NCI-H748 treated with DMSO at 0.1 percent for 48 hours (cell line): ENCODE data around the gene SLC22A6.
"Not testable (repeated sequence)": the region's sequence is repeated elsewhere in the genome, so short reads cannot be mapped to it uniquely, and the experiment has no call there.

ENCODE experiments used
- DNase-seq: peaks from one replicate; lab custom pipeline; 2025; lab: John Stamatoyannopoulos, UW

The SLC22A6 gene

DNA sequence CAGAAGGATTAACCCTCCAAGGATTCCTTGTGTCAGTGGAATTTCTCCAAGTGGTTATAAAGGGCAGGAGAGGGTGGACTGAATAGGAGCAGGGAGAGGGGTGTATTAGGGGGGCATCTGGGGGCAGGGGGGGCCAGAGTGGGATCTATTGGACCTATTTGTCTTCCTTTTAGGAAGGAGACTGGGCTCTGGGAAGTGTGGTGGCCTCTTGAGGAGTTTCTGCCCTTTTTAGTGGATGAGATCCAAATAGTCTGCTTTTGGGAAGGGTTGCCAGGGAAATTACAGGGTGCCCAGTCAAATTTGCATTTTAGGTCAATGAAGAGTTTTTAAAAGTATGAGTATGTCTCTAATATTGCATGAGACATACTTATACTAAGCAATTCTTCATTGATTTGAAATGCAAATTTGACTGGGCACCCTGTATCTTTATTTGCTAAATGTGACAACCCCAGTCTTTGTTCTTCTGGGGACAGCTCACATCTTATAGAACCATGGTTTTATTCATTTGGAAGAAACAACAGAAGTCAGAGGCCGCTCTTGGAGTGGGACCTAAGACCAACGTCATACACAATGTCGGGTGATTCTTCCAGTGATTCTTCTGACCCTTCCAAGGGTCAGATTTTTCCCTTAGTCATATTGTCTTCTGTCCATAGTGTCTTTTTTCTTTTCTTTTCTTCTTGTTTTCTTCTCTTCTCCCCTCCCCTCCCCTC, 429 bp upstream of the SLC22A6 start:
- DNase-seq: no peak

DNA sequence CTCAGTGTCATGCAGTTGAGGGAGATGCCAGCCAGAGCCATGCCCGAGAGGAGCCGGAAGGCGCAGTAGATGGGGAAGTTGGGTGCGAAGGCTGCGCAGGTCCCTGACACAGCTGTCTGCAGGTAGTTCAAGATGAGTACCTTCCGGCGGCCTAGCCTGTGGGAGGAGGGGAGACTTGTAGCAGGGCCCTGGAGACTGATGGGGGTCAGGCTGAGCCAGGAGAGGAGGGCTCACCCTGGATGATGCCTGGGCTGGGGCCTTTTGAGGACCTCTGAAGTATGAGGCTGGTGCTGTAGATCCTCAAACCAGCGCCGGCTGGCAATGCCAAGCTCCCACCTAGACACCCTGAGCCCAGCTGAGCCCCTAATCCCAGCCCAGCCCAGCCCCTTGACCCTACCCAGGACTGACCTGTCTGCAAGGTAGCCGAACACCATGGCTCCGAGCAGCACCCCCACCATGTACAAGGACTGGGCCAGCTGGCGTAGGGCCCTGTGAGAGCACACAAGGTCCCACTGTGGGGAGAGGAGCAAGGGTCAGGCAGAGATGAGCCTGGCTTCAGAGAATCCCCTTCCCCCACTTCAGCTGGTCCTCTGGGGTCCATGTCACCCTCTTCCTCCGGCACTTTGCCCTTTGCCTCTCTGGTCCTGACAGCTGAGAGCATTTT, 1.1 kb downstream of the SLC22A6 start:
- no peak for DNase-seq

DNA sequence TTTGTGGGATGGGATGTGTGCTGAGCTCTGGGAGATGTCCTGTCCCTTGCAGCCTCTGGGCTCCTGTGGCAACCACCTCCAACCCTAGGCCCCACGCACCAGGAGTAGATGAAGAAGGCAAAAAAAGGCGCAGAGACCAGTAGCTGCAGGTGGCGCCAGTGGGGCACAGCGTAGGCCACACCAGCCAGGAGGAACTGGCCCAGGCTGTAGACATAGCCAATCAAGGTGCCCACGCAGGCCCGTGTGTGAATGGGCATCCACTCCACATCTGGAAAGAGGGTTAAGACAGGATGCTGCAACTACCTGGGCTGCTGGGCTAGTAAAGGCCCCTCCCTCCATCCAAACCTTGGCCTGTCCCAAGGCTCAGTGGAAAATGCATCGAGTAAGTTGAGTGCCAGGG, 3.0 kb downstream of the SLC22A6 start:
- DNase-seq: no peak

DNA sequence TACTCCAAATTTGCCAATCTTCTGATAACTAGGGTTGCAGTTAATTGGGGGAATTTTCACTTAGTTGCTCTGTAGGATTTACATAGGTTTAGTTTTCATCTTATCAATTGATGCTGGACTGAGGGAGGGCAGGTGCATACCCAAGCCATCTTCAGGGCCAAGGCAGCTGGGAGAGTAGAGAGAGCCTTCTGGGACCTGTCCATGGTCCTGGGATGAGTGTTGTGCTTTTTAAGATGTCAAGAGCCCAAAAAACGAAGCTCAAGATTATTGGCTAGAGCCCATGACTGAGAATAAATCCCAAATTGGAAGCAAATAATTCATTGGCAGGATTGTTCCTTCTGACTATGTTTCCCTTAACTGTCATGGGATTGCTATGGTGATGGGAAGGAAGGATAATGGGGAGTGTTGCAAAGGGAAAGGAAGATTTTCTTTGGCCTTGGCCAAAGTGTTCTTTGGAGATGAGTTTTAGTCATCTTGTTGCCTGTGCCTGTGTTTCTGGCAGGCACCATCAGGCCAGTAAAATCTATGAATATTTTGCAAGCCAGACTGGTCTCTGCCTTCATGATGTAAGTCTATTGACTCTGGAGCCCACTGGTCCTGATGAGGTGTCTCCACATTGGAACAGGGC, 4.5 kb downstream of the SLC22A6 start:
- DNase-seq: no peak

DNA sequence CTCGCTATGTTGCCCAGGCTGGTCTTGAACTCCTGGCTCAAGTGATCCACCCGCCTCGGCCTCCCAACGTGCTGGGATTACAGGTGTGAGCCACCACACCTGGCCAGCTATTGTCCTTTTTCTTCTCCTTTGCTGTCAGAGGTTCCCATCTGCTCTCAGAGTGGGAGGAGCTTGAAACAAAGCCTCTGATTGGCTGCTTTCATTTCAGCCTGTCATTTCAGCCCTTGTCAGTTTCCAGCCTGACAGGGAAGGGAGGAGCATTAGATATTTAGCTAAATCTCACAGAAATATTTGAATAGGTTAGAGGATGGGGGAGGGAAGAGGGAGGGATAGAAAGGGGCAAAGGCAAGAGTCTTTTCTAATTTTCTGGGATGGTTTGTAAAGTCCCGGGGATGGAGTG, 8.7 kb downstream of the SLC22A6 start:
- DNase-seq: no peak

DNA sequence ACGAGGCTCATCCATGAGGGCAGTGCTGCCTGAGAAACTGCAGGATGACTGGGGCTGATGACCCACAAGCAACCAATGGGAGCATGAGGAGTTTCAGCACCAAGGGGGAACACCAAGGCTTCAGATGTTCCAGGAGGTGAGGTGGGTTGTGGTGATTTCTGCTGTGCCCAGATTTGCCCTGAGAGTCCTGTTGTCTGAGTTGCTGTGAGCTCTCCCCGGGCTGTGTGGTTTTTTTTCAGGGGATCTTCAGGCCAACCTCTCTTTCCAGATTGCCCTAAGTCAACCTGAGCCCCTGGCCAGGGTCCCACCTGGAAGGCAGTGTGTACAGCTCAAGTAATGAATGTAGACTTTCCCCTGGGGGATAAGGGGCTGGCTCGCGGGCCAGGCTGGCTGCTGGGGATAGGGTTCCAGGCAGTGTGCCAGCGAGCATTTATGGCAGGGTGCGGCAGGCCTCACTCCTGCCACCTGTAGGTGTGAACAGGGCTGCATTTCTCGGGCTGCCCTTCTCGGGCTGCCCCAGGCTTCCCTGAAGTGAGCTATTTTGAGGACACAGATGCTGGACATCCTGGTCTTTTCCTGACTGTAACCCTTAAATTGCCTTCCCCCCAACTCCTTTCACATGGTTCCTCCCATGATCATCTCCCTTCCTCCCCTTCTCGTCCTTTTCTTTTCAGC, 9.8 kb downstream of the SLC22A6 start:
- peak; percentile 3 for DNase-seq

DNA sequence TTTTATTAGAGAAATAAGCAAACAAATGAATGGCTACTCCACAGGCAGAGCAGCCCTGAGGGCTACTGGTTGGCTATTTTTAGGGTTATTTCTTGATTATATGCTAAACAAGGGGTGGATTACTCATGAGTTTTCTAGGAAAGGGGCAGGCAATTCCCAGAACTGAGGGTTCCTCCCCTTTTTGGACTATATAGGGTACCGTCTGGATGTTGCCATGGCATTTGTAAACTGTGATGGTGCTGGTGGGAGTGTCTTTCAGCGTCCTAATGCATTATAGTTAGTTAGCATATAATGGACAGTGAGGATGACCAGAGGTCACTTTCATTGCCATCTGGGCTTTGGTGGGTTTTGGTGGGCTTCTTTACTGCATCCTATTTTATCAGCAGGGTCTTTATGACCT, 19.2 kb downstream of the SLC22A6 start:
- DNase-seq: no peak

DNA sequence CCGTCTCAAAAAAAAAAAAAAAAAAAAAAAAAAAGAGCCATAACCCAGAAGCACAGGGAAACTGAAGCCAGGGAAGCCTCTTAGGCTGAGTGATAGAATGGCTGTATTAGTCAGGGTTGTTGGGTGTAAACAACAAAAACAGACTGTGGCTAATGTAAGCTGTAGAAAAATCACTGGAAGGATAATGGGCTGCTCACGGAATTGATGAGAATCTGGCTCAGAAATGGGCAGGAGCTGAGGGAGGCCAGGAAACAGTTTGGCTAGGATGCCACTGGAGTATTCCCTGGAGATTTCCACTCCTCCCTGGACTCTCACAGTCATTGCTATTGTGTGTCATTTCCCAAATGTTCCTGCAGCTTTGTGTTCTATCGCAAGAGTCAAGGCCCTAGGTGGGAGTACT, 22.4 kb downstream of the SLC22A6 start:
- DNase-seq: no peak

DNA sequence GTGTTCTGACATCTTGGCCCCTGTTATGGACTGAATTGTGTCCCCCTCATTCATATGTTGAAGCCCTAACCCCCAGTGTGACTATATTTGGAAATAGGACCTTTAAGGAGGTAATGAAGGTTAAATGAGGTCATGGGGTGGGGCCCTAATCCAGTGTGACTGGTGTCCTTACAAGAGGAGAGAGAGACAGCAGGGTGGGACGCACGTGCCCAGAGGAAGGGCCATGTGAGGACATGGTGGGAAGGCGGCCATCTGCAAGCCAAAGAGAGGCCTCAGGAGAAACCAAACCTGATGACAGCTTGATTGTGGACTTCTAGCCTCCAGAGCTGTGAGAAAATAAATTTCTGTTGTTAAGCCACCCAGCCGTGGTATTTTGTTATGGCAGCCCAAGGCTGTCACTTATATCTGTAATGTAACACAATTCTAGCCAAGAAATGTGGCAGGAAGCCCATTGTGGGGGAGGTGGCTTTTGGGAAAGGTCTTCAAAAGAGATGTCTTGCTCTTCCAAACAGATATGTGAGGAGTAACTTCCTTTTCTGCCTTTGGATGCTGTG, 23.7 kb downstream of the SLC22A6 start:
- no peak for DNase-seq

DNA sequence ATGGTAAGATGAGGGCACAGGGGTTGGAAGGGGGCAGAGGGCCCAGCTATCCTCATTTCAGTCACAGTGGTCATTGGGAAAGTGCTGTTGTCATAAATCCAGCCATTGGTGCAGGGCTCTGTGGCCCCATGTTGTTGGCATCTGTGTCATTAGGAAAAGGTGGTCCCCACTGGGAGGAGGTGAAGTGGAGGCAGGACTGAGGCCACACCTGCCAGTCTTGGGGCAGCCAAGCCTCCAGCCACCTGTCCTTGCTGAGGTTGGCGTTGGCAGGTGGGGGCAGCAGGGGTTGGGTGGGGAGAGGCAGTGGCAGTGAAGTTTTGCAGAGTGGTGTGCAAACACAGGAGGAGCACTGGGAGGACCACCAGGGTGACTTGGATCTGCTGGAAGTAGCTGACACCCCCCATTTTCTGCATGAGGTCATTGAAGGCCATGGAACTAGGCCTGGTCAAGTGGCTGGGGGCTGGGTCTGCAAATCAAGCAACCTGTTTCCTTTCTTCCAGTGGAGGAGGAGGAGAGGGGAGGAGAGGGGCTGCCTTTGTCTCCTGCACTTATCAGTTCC, 25.3 kb downstream of the SLC22A6 start:
- no peak for DNase-seq

DNA sequence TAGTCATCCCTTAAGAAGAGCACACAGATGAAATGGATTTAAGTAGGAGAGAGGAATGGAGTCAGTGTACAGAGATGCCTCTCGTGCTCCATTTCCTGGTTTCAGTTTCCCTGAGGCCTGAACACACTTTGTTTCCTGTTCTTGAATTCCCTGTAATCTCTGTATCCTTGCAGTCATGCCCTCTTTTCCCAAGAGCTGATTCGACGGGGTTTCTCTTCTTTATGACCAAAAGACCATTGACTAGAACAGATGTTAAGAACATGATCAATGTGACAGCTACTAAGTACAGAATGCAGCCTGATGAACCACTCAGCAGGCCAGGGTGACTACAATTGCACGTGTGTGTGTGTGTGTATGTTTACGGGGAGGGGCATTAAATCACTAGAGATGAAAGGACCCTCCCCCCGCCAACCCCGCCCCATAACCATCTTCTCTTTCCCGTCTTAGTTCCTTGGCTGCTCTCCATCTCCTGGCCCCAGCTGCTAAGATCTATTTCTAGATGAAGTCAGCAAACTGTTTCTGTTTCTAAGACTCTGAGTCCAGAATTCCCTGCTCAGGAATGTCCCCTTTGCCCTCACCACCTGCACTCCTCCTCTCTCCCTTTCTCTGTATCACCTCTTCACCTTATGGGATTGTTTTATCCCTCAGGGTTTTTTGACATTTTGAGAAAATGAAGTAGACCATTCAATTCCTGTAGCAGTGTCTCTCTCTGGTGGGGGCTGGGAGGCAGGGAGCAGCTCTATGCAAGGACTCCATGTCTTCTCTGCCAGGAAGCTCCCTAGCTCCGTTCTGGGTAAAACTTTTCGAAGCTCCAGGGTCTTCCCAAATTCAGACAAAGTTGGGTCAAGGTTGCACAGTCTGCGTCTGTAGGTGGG, 26.0 kb downstream of the SLC22A6 start:
- no peak for DNase-seq

DNA sequence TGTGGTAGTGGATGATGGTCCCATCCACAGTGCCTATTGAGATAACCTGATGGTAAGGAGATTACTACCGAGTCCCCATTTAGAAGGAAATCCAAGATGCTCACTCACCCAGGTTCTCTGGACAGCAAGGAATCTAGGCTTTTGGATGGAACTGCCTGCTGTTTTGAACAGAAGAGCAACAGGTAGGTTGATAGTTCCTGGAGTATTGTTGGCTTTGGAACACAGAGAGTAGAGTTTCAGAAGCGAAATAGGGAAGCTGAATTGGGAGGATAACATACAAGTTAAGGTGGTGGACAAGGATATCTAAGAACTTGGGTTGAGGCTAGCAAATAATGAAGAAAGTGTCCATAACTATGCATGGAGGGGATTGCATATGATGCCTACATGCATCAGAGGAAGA, 27.6 kb downstream of the SLC22A6 start:
- no peak for DNase-seq

DNA sequence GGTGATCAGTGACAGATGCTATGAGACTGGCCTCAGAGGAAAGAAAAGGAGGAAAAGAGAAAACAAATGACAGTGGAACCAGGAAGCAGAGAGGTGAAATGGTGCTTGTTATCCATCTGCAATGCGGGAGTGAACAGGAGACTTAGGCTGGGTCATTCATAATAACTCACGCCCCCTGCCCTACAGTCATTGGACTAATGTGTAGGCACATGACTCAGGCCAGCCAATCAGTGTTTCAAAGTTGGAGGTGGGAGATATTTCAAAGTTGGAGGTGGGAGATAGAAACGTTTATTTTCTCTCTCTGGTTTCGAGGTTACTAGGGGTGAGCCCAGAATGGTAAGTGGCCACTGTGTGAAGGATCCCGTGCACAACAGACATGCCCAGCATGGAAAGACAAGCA, 30.3 kb downstream of the SLC22A6 start:
- DNase-seq: no peak

DNA sequence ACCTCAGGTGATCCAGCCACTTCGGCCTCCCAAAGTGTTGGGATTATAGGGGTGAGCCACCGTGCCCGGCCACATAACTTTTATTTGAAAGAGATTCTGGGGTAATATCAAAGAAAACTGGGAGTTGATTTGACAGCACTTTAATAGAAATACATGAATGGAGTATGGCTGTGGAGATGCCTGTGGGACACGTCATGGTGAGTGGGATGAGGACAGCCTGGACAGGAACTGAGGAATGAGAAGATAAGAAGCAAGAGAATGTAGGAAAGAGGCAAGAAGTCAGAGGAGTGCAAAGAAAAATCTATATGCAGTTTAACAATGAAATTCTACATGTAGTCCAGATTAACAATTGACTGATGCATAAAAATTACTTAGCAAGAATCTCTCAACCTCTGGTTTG, 31.0 kb downstream of the SLC22A6 start:
- no peak for DNase-seq

DNA sequence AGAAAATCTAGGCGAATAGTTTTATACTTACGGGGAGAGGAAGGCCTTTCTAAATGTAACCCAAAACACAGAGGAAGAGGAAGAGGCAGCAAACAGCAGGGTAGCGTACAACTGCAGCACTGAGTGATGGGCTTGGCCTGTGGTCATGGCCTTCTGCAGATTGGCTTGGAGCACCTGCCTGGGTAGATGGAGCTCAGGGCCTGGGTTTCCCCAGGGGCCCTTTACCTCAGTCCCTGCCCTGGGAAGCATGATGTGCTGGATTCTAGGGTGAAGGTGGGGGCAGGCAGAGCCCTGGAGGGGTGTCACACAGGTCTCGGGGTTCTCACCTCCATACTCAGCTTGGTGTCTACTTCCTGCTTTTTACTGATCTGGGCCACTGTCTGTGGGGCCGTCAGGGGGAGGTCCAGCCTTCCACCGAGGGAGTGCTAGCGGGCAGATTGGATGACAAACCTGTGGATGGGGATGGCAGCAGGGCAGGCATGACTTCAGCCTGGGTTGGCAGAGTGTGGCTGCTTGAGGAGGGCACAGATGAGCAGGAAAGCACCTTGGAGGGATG, 35.9 kb downstream of the SLC22A6 start:
- no peak for DNase-seq

DNA sequence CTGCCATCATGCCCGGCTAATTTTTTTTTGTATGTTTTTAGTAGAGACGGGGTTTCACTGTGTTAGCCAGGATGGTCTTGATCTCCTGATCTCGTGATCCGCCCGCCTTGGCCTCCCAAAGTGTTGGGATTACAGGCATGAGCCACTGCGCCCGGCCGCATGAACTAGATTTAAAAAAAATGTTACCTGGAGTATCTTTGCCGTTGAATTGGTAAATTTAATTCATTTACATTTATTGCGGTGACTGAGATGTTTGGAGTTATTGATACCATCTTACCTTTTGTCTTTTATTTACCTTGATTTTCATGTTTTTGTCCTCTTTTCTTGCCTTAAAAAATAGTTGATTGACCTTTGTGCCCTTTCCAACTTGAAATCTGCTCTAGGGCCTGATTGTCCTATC, 39.2 kb downstream of the SLC22A6 start:
- DNase-seq: not testable (repeated sequence)

DNA sequence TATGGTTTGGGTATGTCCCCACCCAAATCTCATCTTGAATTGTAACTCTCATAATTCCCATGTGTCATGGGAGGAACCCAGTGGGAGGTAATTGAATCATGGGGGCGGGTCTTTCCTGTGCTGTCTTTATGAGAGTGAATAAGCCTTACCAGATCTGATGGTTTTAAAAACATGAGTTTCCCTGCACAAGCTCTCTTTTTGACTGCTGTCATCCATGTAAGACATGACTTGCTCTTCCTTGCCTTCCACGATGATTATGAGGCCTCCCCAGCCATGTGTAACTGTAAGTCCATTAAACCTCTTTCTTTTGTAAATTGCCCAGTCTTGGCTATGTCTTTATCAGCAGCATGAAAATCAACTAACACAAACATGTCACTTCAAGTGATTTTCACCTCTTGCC, 47.2 kb downstream of the SLC22A6 start:
- not testable (repeated sequence) for DNase-seq

DNA sequence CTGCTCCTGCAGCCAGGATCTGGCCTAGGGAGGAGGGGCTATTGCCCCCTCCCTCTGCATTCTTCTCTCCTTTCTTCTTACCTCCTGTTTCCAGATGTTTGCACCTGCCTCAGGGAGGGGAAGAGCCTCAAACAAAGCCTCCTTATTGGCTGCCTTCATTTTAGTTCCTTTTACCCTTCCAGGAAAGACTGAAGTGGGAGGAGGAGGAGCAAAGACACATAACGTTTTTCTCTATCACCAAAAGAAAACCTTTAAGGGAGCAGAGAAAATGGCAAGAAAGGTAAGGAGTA, 50.3 kb downstream of the SLC22A6 start:
- no peak for DNase-seq

DNA sequence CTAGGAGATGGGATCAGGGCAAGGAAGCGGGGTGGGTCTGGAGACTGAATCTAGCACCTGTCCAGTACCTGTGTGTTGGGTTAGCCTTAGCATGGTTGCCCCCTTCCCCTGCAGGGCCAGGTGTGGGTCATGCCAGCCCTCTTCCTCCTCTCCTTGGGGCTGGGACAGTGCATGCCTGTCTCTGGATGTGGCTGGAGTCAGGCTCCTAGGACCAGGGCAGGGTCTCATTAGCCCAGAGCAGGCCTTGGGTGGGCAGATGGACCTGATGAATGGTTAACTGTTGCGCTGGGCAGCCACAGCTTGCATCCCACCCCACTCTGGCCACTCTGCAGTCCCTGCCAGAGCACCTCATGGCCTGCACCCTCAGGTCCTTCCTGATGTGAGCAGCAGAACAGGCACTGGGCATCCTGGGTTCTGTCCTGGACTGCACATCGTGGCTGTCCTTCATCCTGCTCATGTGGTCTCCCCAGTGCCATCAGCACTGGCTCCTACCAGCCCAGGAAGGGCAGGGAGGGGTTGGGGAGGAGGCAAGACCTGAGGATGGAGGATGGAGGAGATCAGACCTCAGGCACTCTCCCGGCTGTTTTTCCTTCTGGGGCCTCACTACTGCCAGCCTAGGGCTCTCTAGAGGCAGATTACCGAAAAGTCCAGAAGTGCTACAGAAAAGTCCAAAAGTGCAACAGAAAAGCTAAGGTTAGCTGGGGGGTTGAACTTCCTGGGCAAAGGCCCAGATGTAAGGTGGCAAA, 50.8 kb downstream of the SLC22A6 start:
- DNase-seq: no peak

DNA sequence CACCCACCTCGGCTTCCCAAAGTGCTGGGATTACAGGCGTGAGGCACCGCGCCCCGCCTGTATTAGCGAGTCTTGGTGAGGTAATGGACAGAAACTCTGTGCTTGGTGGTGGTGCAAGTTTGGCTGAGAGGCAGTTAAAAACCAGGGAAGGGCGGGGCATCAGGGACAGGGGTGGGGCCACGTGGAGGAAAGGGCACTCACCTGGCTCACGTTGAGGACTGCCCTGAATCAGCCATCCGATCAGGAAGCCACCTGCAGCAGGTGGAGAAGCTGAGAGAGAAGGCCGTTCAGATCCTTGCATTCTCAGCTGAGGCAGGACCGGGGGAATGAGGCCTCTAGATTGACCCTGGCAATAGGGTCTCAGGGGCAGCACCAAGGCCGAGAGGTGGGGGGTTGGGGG, 51.5 kb downstream of the SLC22A6 start:
- no peak for DNase-seq
